Skeletal muscle tissue (tissue), 4 donors: Measurements from ENCODE around the gene USP34. TPM values are rescaled to one million over a fixed set of nuclear protein-coding genes. Genes with fewer than 3 reads are reported as not detected.

ENCODE experiments used
- H3K27ac ChIP-seq: one replicate; pipeline ENCODE4 v1.7.0; 2013; ENCODE audit warnings: mild to moderate bottlenecking, low read depth, low read length, inconsistent platforms
- H3K27me3 ChIP-seq, 3 donors: one replicate each; pipeline ENCODE4 v1.7.0; 2013; ENCODE audit warnings: low read length in 3 of 3; ENCODE audit not compliant: control insufficient read depth in 3 of 3, insufficient read depth in 3 of 3
- H3K36me3 ChIP-seq, 3 donors: one replicate each; pipeline ENCODE4 v1.7.0; 2013; ENCODE audit warnings: low read length in 3 of 3; ENCODE audit not compliant: control insufficient read depth in 3 of 3, insufficient read depth in 3 of 3
- H3K4me1 ChIP-seq, 3 donors: one replicate each; pipeline ENCODE4 v1.7.0; 2013; ENCODE audit warnings: low read length in 3 of 3, mild to moderate bottlenecking in 3 of 3; ENCODE audit not compliant: control insufficient read depth in 3 of 3, insufficient read depth in 3 of 3
- H3K4me3 ChIP-seq, 3 donors: one replicate each; pipeline ENCODE4 v1.7.0; 2013; ENCODE audit warnings: low read length in 3 of 3
- H3K9ac ChIP-seq, 3 donors: one replicate each; pipeline ENCODE4 v1.7.0; 2013; ENCODE audit warnings: low read length in 3 of 3, mild to moderate bottlenecking in 3 of 3, moderate library complexity in 2 of 3, low read depth in 1 of 3
- H3K9me3 ChIP-seq, 3 donors: one replicate each; pipeline ENCODE4 v1.7.0; 2013; ENCODE audit warnings: low read length in 3 of 3; ENCODE audit not compliant: control insufficient read depth in 3 of 3
- total RNA-seq: library from RNA; depleted of rRNA; stranded (reverse); fragments of >200 nt; gene quantifications from one replicate; pipeline ENCODE4 v1.2.3, GENCODE V29; 2014
- donor health status: Osteomylitis.

USP34 gene
- total RNA-seq, 1 donor from 2014 or later = 108 TPM

DNA sequence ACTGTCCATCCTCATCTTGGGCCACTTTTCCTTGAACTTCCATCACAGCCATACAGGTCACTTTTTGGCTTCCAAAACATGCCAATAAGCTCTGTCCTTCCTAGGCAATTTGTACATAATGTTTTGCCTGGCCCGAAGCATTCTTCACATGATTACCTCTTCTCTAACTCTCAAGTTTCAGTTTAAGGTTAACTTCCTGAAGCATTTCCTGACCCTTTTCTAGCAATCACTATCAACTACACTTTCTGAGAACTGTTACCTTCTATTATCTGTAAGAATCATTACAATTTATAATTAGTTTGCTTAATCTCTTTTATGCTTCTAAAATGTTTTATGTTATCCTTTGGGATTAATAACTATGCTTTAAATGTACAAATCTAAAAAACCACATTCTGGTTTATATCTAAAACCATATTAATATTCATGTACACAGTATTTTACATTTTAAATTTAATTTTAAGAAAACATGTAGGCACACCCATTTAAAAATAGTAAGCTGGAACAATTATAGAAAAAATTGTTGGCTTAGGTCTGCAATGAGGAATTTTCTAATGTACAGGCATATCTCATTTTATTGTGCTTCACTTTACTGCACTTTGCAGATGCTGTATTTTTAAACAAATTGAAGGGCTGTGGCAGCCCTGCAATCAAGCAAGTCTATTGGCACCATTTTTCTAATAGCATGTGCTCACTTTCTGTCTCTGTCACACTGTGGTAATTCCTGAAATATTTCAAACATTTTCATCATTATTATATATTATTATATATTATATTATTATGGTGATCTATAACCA lies 232.5 kb downstream of the USP34 start:
- Histone ChIP-seq H3K36me3 (peaks cover 21 to 35% (median 34%) of the 10 kb centered on the region in 3 donors), H3K9me3 (no peaks in the 10 kb centered on the region), H3K4me1 (no peaks in the 10 kb centered on the region), H3K9ac (no peak overlapping the region), H3K27ac (no peak overlapping the region), H3K4me3 (no peak overlapping the region), H3K27me3 (no peaks in the 10 kb centered on the region)

DNA sequence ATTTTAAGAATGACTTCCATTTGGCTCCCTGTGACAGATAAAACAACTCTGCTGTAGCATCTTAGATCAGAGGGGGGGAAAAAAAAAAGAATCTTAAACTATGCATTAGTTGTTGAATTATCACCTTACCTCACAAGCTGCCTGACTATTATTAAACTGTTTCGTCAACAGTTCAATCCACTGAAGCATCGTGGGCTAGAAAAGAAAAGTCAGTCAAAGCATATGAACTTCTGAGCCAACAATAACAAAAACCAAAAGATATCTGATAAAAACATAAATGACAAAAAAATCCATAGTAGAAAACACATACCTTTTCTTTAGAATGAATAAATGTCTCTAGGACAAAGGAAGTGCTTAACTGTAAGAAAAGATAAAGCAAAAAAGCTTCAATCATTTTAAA lies 235.2 kb downstream of the USP34 start:
- H3K27me3 ChIP-seq = no peaks in the 10 kb centered on the region
- H3K36me3 ChIP-seq = peaks cover 13 to 37% (median 36%) of the 10 kb centered on the region in 3 donors
- H3K4me1 ChIP-seq = no peaks in the 10 kb centered on the region
- H3K9ac ChIP-seq = no peak overlapping the region
- H3K4me3 ChIP-seq = no peak overlapping the region
- H3K27ac ChIP-seq = no peak overlapping the region
- no peaks in the 10 kb centered on the region for H3K9me3 ChIP-seq

DNA sequence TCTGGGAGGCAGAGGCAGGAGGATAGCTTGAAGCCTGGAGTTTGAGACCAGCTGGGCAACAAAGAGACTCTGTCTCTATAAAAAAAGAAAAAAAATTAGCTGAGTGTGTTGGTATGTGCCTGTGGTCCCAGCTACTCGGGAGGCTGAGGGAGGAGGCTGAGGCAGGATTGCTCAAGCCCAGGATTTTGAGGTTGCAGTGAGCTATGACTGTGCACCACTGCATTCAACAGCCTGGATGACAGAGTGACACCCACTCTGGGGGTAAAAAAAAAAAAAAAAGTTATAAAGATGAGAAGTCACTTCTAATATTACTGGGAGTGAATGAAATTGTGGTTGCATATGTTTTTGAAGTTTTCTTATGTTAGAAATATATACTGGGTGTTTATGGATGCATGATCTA lies 237.3 kb downstream of the USP34 start:
- Histone ChIP-seq H3K36me3 (peaks cover 16 to 33% (median 33%) of the 10 kb centered on the region in 3 donors), H3K9ac (no peak overlapping the region), H3K27me3 (no peaks in the 10 kb centered on the region), H3K4me1 (no peaks in the 10 kb centered on the region), H3K27ac (no peak overlapping the region), H3K9me3 (no peaks in the 10 kb centered on the region), H3K4me3 (no peak overlapping the region)

DNA sequence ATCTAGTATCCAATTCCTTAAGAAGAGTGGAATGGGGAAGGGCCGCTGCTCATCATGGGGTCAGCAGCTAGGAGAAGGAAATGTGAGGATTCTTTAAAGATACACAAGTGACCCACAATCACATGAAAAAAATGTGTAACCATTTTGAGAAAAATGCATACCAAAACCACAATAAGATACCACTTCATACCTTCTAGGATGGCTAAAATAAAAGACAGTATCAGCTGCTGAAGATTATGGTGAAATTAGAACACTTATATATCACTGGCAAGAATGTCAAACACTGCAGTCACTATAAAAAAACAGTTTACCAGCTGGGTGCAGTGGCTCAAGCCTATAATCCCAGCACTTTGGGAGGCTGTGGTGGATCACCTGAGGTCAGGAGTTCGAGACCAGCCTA lies 241.0 kb downstream of the USP34 start:
- Histone ChIP-seq H3K9ac (no peak overlapping the region), H3K4me1 (no peaks in the 10 kb centered on the region), H3K4me3 (no peak overlapping the region), H3K9me3 (no peaks in the 10 kb centered on the region), H3K27ac (no peak overlapping the region), H3K27me3 (no peaks in the 10 kb centered on the region), H3K36me3 (peaks cover 22 to 45% (median 41%) of the 10 kb centered on the region in 3 donors)

DNA sequence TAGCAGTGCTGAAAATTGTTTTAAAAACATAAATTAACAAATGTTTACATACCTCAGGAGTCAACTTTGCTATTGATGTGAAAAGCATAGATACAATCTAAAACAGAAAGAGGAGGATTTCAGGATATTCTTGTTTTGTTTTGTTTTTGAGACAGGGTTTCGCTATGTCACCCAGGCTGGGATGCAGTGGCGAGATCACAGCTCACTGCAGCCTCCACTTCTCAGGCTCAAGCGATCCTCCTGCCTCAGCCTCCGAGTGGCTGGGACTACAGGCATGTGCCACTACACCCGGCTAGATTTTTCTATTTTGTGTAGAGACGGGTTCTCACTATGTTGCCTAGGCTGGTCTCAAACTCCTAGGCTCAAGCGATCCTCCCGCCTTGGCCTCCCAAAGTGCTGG lies 248.3 kb downstream of the USP34 start:
- Histone ChIP-seq H3K9ac (no peak overlapping the region), H3K4me1 (no peaks in the 10 kb centered on the region), H3K4me3 (no peak overlapping the region), H3K36me3 (peaks cover 13 to 44% (median 26%) of the 10 kb centered on the region in 3 donors), H3K27me3 (no peaks in the 10 kb centered on the region), H3K9me3 (no peaks in the 10 kb centered on the region), H3K27ac (no peak overlapping the region)

DNA sequence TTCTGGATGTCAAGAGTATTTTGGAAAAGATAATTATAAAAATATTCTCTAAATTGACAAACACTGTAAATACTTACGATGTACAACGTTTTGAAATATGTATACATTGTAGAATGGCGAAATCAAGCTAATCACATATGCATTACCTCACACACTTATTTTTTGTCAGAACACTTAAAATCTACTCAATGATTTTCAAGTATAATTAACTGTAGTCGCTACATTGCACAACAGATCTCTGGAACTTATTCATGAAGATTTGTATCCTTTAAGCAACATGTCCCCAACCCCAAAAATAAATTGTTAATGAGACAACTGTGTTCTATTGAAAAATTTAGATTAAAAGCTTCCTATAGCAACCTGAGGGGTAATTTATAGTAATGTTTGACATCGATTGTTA lies 249.1 kb downstream of the USP34 start:
- Histone ChIP-seq H3K27me3 (no peaks in the 10 kb centered on the region), H3K4me1 (no peaks in the 10 kb centered on the region), H3K36me3 (peaks cover 13 to 44% (median 26%) of the 10 kb centered on the region in 3 donors), H3K9me3 (no peaks in the 10 kb centered on the region), H3K9ac (no peak overlapping the region), H3K27ac (no peak overlapping the region), H3K4me3 (no peak overlapping the region)

DNA sequence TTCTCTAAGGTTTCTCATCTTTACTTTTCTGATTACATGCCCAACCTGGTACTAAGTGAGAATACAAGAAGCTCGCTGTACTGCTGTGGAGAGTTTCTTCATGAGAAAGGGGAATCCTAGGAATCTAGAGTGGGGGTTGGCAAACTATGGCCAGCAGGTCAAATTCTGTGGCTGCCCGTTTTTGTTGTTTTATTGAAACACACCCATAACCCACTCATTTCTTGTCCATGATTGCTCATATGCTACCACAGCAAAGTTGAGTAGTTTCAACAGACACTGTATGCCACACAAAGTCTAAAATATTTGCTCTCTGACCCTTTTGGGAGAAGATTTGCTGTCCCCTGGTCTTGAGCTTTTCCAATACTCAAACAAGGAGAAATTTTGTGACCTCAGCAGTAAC lies 250.1 kb downstream of the USP34 start:
- H3K9ac ChIP-seq = no peak overlapping the region
- no peak overlapping the region for H3K4me3 ChIP-seq
- no peaks in the 10 kb centered on the region for H3K27me3 ChIP-seq
- no peak overlapping the region for H3K27ac ChIP-seq
- no peaks in the 10 kb centered on the region for H3K4me1 ChIP-seq
- peaks cover 5 to 38% (median 17%) of the 10 kb centered on the region in 3 donors for H3K36me3 ChIP-seq
- no peaks in the 10 kb centered on the region for H3K9me3 ChIP-seq

DNA sequence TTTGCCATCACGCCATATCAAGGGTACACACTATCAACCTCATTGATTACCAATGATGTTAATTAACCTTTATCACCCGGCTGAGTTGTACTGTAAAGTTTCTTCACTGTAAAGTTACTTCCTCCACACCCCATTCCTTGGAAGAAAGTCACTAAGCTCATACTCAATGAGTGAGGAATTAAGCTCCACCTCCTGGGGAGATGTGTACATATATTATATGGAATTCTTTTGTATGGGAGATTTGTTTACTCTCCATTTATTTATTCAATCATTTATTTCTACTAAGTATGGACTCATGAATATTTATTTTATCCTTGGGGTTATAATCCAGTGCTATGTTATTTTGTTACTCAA lies 252.1 kb downstream of the USP34 start:
- H3K9ac ChIP-seq = no peak overlapping the region
- H3K36me3 ChIP-seq = peaks cover 11 to 42% (median 20%) of the 10 kb centered on the region in 3 donors

DNA sequence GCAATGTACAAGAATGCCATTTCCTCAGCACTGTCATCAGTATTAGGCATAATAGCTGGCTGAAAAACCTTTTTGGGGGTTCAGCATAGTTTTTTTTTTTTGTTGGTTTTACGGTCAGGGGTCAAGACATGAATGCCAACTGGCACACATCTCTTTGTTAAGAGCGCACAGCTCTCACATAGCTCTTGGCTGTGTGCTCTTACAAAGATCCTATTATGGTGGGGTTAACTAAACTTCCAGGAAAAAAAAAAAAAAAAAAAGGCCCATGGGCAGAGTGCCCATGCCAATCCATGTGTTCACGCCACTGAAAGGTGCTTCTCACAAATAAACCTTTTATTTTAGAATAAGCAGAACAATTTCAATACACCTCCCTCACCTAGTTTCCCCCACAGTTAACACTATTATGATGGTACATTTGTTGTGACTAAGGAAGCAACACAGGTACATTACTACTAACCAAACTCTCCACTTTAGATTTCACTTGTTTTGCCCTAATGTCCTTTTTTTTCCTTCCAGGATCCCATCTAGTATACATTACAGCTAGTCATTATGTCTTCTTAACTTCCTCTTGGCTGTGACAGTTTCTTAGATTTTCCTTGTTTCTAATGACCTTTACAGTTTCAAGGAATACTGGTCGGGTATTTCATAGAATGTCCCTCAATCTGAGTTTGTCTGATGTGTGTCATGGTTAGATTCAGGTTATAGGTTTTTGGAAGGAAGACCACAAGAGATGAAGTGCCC lies 252.6 kb downstream of the USP34 start:
- H3K9ac ChIP-seq = no peak overlapping the region
- H3K36me3 ChIP-seq = peaks cover 11 to 43% (median 21%) of the 10 kb centered on the region in 3 donors

More for the DNA sequence above, 252.1 kb downstream of the USP34 start:
- Histone ChIP-seq H3K9me3 (no peaks in the 10 kb centered on the region), H3K4me3 (no peak overlapping the region), H3K27me3 (no peaks in the 10 kb centered on the region), H3K27ac (no peak overlapping the region), H3K4me1 (no peaks in the 10 kb centered on the region)

DNA sequence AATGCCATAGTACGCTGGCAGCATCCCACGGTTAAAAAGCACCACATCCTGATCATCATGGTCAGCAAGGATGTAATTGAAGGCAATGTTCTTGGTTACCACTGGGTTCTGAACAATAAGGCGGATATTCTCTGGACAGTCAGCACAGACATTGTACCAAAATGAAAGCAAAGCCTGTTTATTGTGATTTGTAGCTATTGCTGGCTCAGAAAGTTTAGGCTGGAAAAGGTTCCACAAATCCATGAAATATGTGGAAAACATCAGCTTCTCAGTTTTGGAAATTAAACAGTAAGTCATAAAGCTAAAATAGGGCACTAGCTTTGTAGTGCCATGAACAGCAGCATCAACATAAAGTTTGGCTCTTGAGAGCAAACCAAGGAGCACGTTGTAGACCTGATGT lies 256.7 kb downstream of the USP34 start:
- H3K36me3 ChIP-seq = peaks cover 7 to 20% (median 14%) of the 10 kb centered on the region in 3 donors

More for the DNA sequence above, 252.6 kb downstream of the USP34 start:
- H3K27ac ChIP-seq = no peak overlapping the region
- H3K4me3 ChIP-seq = no peak overlapping the region
- H3K4me1 ChIP-seq = no peaks in the 10 kb centered on the region
- no peaks in the 10 kb centered on the region for H3K27me3 ChIP-seq
- no peaks in the 10 kb centered on the region for H3K9me3 ChIP-seq

More for the DNA sequence above, 256.7 kb downstream of the USP34 start:
- Histone ChIP-seq H3K27ac (no peak overlapping the region), H3K9ac (no peak overlapping the region), H3K9me3 (no peaks in the 10 kb centered on the region), H3K4me3 (no peak overlapping the region), H3K27me3 (no peaks in the 10 kb centered on the region), H3K4me1 (peaks cover 0 to 3% (median 0%) of the 10 kb centered on the region in 3 donors)
